ENCODE measurements around the gene OR2AK2.
"Not testable (repeated sequence)": the region's sequence is repeated elsewhere in the genome, so short reads cannot be mapped to it uniquely, and the experiment has no call there.

The OR2AK2 gene

GRCh38 chr1:247964933-247965332, at the start of gene OR2AK2:
Gene OR2AK2 (plus strand): TSS chr1:247965233. CDS start chr1:247965377, 144 bp downstream.
- Histone ChIP-seq H3K9ac (ENCODE audit: low read depth, low read length) (no peak within 1 kb of the TSS), H3K9me3 (ENCODE audit: control insufficient read depth, insufficient read depth, low read length) (peaks cover 72% of the 10 kb centered on the region), H3K27me3 (ENCODE audit: control insufficient read depth, insufficient read depth, low read length) (no peaks in the 10 kb centered on the region), H3K4me3 (ENCODE audit: low read depth, low read length) (no peak within 1 kb of the TSS), H3K27ac (ENCODE audit: low read depth, low read length) (no peak within 1 kb of the TSS), H3K4me1 (ENCODE audit: control insufficient read depth, insufficient read depth, low read length) (no peaks in the 10 kb centered on the region), H3K36me3 (ENCODE audit: control insufficient read depth, insufficient read depth, low read length) (no peaks in the 10 kb centered on the region)

- Histone ChIP-seq H3K36me3 (ENCODE audit: control insufficient read depth, insufficient read depth, low read length) (no peaks in the 10 kb centered on the region), H3K9me3 (ENCODE audit: control insufficient read depth, insufficient read depth, low read length) (peaks cover 82% of the 10 kb centered on the region), H3K4me1 (ENCODE audit: control insufficient read depth, insufficient read depth, low read length) (no peaks in the 10 kb centered on the region), H3K27me3 (ENCODE audit: control insufficient read depth, insufficient read depth, low read length) (no peaks in the 10 kb centered on the region), H3K4me3 (ENCODE audit: low read depth, low read length) (no peak within 1 kb of the TSS), H3K27ac (ENCODE audit: low read depth, low read length) (no peak within 1 kb of the TSS), H3K9ac (ENCODE audit: low read depth, low read length) (no peak within 1 kb of the TSS)
Measured at GRCh38 chr1:247919952-247920351, 45.1 kb upstream of the OR2AK2 start, which contains the start of gene OR2T8. Gene OR2T8 (plus strand): TSS chr1:247920252. CDS start chr1:247921018, 766 bp downstream.

GRCh38 chr1:247923941-247924340, 41.1 kb upstream of the OR2AK2 start:
- Histone ChIP-seq H3K4me1 (ENCODE audit: control insufficient read depth, insufficient read depth, low read length) (no peaks in the 10 kb centered on the region), H3K4me3 (ENCODE audit: low read depth, low read length) (no peak overlapping the region), H3K36me3 (ENCODE audit: control insufficient read depth, insufficient read depth, low read length) (no peaks in the 10 kb centered on the region), H3K27me3 (ENCODE audit: control insufficient read depth, insufficient read depth, low read length) (no peaks in the 10 kb centered on the region), H3K27ac (ENCODE audit: low read depth, low read length) (no peak overlapping the region), H3K9me3 (ENCODE audit: control insufficient read depth, insufficient read depth, low read length) (peaks cover 81% of the 10 kb centered on the region), H3K9ac (ENCODE audit: low read depth, low read length) (no peak overlapping the region)

GRCh38 chr1:247924868-247925267, 40.2 kb upstream of the OR2AK2 start, which contains the start of gene OR2AJ1:
Gene OR2AJ1 (plus strand): TSS chr1:247924889. CDS start chr1:247933769, 8,880 bp downstream.
- Histone ChIP-seq H3K4me3 (ENCODE audit: low read depth, low read length) (no peak within 1 kb of the TSS), H3K9ac (ENCODE audit: low read depth, low read length) (no peak within 1 kb of the TSS), H3K9me3 (ENCODE audit: control insufficient read depth, insufficient read depth, low read length) (peaks cover 81% of the 10 kb centered on the region), H3K4me1 (ENCODE audit: control insufficient read depth, insufficient read depth, low read length) (no peaks in the 10 kb centered on the region), H3K27me3 (ENCODE audit: control insufficient read depth, insufficient read depth, low read length) (no peaks in the 10 kb centered on the region), H3K36me3 (ENCODE audit: control insufficient read depth, insufficient read depth, low read length) (no peaks in the 10 kb centered on the region), H3K27ac (ENCODE audit: low read depth, low read length) (no peak within 1 kb of the TSS)

DNA sequence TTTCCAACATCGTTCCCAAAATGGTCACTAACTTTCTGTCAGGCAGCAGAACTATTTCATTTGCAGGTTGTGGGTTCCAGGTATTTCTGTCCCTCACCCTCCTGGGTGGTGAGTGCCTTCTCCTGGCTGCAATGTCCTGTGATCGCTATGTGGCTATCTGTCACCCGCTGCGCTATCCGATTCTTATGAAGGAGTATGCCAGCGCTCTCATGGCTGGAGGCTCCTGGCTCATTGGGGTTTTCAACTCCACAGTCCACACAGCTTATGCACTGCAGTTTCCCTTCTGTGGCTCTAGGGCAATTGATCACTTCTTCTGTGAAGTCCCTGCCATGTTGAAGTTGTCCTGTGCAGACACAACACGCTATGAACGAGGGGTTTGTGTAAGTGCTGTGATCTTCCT, 31.0 kb upstream of the OR2AK2 start:
- Histone ChIP-seq H3K9ac (ENCODE audit: low read depth, low read length) (no peak overlapping the region), H3K9me3 (ENCODE audit: control insufficient read depth, insufficient read depth, low read length) (peaks cover 90% of the 10 kb centered on the region), H3K36me3 (ENCODE audit: control insufficient read depth, insufficient read depth, low read length) (no peaks in the 10 kb centered on the region), H3K27me3 (ENCODE audit: control insufficient read depth, insufficient read depth, low read length) (no peaks in the 10 kb centered on the region), H3K27ac (ENCODE audit: low read depth, low read length) (no peak overlapping the region), H3K4me3 (ENCODE audit: low read depth, low read length) (no peak overlapping the region), H3K4me1 (ENCODE audit: control insufficient read depth, insufficient read depth, low read length) (no peaks in the 10 kb centered on the region)

DNA sequence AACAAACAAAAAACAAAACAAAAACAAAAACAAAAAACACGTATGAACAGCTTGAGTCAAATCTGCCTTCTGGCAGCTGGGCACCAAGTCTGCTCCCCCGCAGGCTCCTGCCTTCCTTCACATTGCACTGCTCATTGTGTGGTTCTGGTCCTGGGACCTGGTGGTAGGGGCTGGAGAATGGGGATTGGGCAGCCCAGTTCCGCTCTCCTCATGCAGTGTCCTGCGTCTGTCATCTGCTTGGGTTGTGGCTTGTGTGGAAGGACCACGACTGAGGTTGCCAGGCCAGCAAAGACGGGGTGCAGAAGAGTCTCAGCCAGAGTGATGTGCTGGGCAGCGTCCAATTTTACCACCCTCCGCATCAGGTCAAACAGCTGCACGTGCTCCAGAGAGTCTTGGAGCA, 29.3 kb upstream of the OR2AK2 start:
- Histone ChIP-seq H3K36me3 (ENCODE audit: control insufficient read depth, insufficient read depth, low read length) (no peaks in the 10 kb centered on the region), H3K9me3 (ENCODE audit: control insufficient read depth, insufficient read depth, low read length) (peaks cover 88% of the 10 kb centered on the region), H3K9ac (ENCODE audit: low read depth, low read length) (no peak overlapping the region), H3K27me3 (ENCODE audit: control insufficient read depth, insufficient read depth, low read length) (no peaks in the 10 kb centered on the region), H3K4me1 (ENCODE audit: control insufficient read depth, insufficient read depth, low read length) (no peaks in the 10 kb centered on the region), H3K4me3 (ENCODE audit: low read depth, low read length) (0 out of 2 replicates have a peak overlapping the region, but pooled peaks have one; percentile 19), H3K27ac (ENCODE audit: low read depth, low read length) (no peak overlapping the region)

- H3K36me3 ChIP-seq (ENCODE audit: control insufficient read depth, insufficient read depth, low read length) = no peaks in the 10 kb centered on the region
- H3K9me3 ChIP-seq (ENCODE audit: control insufficient read depth, insufficient read depth, low read length) = peaks cover 88% of the 10 kb centered on the region
- no peak overlapping the region for H3K9ac ChIP-seq (ENCODE audit: low read depth, low read length)
- H3K4me3 ChIP-seq (ENCODE audit: low read depth, low read length) = peak overlapping the region; percentile 19; the same call in 1 of the 2 replicates
- no peaks in the 10 kb centered on the region for H3K27me3 ChIP-seq (ENCODE audit: control insufficient read depth, insufficient read depth, low read length)
- no peaks in the 10 kb centered on the region for H3K4me1 ChIP-seq (ENCODE audit: control insufficient read depth, insufficient read depth, low read length)
- no peak overlapping the region for H3K27ac ChIP-seq (ENCODE audit: low read depth, low read length)
Measured at GRCh38 chr1:247936415-247936814, 28.6 kb upstream of the OR2AK2 start.

- H3K36me3 ChIP-seq (ENCODE audit: control insufficient read depth, insufficient read depth, low read length); H3K27ac ChIP-seq (ENCODE audit: low read depth, low read length); H3K4me3 ChIP-seq (ENCODE audit: low read depth, low read length); H3K27me3 ChIP-seq (ENCODE audit: control insufficient read depth, insufficient read depth, low read length); H3K9ac ChIP-seq (ENCODE audit: low read depth, low read length); H3K4me1 ChIP-seq (ENCODE audit: control insufficient read depth, insufficient read depth, low read length): not testable (repeated sequence)
- peaks cover 90% of the 10 kb centered on the region for H3K9me3 ChIP-seq (ENCODE audit: control insufficient read depth, insufficient read depth, low read length)
Measured at GRCh38 chr1:247936965-247937734, 27.9 kb upstream of the OR2AK2 start.

DNA sequence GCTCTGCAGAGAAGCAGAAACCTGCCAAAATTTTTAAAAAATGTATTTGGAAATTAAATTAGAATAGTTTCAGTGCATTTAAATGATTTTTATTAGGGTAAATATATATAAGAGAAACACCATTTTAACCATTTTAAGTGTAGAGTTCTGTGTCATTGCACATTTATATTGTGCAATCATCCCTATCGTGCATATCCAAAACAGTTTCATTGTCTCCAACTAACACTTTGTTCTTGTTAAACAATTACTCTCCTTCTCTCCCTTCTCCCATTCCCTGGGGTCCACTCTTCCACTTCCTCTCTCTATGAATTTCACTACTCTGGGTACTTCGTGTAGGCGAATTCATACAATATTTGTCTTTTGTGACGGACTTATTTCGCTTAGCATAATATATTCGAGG, 22.4 kb upstream of the OR2AK2 start:
- Histone ChIP-seq H3K27me3 (ENCODE audit: control insufficient read depth, insufficient read depth, low read length) (no peaks in the 10 kb centered on the region), H3K4me3 (ENCODE audit: low read depth, low read length) (no peak overlapping the region), H3K9me3 (ENCODE audit: control insufficient read depth, insufficient read depth, low read length) (peaks cover 95% of the 10 kb centered on the region), H3K27ac (ENCODE audit: low read depth, low read length) (no peak overlapping the region), H3K36me3 (ENCODE audit: control insufficient read depth, insufficient read depth, low read length) (no peaks in the 10 kb centered on the region), H3K4me1 (ENCODE audit: control insufficient read depth, insufficient read depth, low read length) (no peaks in the 10 kb centered on the region), H3K9ac (ENCODE audit: low read depth, low read length) (no peak overlapping the region)

DNA sequence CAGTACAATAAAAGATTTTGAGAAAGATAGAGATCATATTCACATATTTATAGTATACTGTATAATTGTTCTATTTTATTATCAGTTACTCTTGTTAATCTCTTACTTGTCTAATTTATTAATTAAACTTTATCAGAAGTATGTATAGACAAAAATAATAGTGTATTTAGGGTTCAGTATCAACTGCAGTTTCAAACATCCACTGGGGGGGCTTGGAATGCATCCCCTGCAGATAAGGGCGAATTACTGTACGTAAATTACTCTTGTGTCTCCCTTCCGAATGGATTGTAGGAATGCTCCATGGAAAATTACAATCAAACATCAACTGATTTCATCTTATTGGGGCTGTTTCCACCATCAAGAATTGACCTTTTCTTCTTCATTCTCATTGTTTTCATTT, 16.5 kb upstream of the OR2AK2 start, which contains the start of gene OR2L8:
OR2L8 (plus strand) TSS at position 301 of the 400 bp plus-strand sequence; CDS start at position 301, 0 bp downstream.
- Histone ChIP-seq H3K9ac (ENCODE audit: low read depth, low read length) (no peak within 1 kb of the TSS), H3K4me1 (ENCODE audit: control insufficient read depth, insufficient read depth, low read length) (no peaks in the 10 kb centered on the region), H3K27ac (ENCODE audit: low read depth, low read length) (no peak within 1 kb of the TSS), H3K36me3 (ENCODE audit: control insufficient read depth, insufficient read depth, low read length) (no peaks in the 10 kb centered on the region), H3K9me3 (ENCODE audit: control insufficient read depth, insufficient read depth, low read length) (peaks cover 84% of the 10 kb centered on the region), H3K4me3 (ENCODE audit: low read depth, low read length) (no peak within 1 kb of the TSS), H3K27me3 (ENCODE audit: control insufficient read depth, insufficient read depth, low read length) (no peaks in the 10 kb centered on the region)

GRCh38 chr1:247953408-247953807, 11.6 kb upstream of the OR2AK2 start:
- Histone ChIP-seq H3K9ac (ENCODE audit: low read depth, low read length) (no peak overlapping the region), H3K27ac (ENCODE audit: low read depth, low read length) (no peak overlapping the region), H3K9me3 (ENCODE audit: control insufficient read depth, insufficient read depth, low read length) (peaks cover 45% of the 10 kb centered on the region), H3K4me3 (ENCODE audit: low read depth, low read length) (no peak overlapping the region), H3K36me3 (ENCODE audit: control insufficient read depth, insufficient read depth, low read length) (no peaks in the 10 kb centered on the region), H3K4me1 (ENCODE audit: control insufficient read depth, insufficient read depth, low read length) (no peaks in the 10 kb centered on the region), H3K27me3 (ENCODE audit: control insufficient read depth, insufficient read depth, low read length) (no peaks in the 10 kb centered on the region)

Data from HUES48 (cell line).